Activated CD8-positive, alpha-beta memory T cell treated with anti-CD3 and anti-CD28 coated beads, Interleukin-2, amount 50 U/mL, for 48 hours (primary cell): Measurements from ENCODE around the gene GTF2H2.
"Not testable (repeated sequence)": the region's sequence is repeated elsewhere in the genome, so short reads cannot be mapped to it uniquely, and the experiment has no call there.

Experiments used
- DNase-seq: peaks from one replicate; pipeline ENCODE4 v3.0.0-alpha.2; 2020

The GTF2H2 gene

DNA sequence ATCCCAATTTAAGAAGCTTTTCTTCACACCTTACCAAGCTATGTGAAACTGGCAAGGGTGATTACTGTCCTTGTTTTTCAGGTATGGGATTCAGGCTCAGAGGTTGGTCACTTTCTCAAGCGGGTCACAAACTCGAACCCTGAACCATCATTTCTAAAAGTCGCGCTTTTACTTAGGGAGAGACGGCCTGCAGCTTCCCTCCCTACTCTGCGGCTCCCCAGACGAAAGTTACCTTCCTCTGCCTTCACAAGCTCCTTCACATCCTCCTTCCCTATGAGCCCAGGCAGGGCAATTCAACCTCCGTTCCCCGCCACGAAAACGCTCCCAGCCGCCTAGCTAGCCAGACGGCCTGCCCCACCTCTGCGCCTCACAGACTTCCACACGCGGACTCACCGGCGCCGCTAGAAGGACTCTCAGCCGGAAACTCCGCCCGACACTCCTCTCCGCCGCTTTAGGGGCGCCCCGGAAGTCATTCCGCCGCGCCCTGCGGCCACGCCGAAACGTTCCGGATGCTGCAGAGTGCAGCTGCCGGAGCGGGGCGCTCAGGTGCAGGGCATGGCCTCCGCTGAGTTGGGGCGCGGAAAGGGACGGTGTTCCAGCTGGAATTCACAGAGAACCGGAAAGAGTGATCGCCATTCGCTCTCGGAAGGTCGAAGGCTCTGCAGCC lies at the start of gene GTF2H2:
Gene GTF2H2, minus strand, starts transcription at position 415 of the 667 bp plus-strand sequence. CDS start 4,913 bp downstream, outside the sequence.
- not testable (repeated sequence) for DNase-seq

DNA sequence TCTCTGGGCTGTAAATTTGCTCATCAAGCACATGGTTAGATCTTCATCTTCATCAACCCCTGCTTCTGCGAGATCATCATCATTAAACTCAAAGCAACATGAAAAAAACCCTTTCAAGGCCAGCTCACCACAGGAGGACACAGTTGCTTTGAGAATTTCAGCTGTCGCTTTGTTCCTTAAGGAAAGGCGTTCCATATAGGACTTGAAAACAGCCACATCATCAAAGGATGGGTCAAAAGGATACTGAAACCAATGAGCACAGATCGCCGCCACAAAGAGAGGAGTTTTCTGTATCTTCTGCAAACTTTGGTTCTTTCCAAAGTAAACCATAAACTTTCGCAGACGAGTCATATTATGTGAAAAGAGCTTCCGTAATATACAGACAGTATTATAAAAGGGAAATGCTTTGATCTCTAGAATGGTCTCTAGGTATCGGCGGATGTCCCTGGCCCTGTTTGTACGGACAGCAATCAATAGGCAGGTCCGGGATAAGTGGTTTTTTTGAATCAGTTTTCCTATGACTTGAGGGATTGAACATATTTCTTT lies 42.3 kb upstream of the GTF2H2 start:
- not testable (repeated sequence) for DNase-seq

DNA sequence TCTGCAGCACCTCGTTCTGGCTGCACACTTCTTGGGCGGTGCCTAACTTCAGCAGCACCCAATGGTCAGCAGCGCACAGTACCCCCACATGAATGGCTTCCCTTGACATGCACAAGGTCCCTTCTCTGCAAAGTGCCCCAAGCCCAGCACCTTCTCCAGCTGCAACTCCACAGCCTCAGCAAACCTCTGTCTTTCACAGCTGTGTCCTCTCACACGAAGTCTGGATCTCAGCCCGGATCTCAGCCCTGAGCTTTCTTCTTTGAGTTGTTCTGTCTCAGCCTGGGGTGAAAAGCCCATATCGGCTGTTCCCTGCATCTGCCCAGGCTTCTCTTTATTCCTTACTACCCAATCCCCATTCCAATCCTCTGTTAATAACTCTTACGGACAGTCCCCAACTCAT lies 32.5 kb upstream of the GTF2H2 start:
- DNase-seq: not testable (repeated sequence)

DNA sequence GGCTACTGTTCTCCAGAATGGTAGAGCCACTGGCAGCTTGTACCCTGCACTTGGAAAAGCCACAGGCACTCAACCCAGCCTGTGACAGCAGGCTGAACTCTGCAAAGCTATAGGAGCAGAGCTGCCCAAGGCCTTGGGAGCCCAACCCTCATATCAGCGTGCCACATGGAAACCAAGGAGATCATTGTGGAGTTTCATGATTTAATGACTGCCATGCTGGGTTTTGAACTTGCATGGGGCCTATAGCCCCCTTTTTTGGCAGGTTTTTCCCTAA lies 30.4 kb upstream of the GTF2H2 start:
- not testable (repeated sequence) for DNase-seq

DNA sequence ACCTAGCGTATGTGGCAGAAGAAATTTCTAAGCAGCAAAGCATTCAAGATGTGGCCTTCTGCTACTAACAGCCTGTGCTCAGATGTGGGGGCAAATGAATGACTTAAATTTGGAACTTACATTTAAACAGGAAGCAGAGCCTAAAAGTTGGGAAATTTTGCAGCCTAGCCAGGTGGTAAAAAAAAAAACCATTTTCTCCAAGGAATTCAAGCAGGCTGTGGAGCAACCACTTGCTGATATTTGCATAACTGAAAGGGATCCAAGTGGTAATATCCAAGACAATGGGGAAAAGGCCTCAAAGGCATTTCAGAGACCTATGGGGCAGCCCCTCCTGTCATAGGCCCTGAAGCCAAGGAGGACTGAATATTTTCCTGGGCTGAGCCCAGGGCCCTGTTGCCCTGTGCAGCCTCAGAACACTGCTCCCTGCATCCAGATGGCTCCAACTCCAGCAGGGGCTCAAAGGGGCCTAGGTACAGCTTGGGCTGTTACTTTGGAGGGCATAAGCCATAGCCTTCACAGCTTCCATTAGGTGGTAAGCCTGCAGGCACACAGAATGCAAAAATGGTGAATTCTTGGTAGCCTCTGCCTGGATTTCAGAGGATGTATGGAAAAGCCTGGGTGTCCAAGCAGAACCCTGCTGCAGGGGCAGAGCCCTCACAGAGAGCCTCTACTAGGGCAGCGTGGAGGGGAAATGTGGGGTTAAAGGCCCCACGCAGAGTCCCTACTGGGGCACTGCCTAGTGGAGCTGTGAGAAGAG lies 29.9 kb upstream of the GTF2H2 start:
- DNase-seq: peak; percentile 48

DNA sequence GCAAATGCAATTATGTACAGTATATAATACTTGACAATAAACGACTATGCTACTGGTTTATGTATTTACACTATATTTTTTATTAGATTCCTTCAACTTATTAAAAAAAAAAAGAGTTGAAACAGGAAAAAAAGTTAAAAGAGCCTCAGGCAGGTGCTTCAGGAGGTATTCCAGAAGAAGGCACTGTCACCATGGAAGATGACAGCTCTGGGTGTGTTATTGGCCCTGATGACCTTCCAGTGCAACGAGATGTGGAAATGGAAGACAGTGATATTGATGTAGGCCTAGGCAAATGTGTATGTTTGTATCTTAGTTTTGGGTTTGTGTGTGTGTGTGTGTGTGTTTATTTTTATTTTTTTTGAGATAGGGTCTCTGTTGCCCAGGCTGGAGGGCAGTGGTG lies 22.3 kb upstream of the GTF2H2 start:
- DNase-seq: not testable (repeated sequence)

DNA sequence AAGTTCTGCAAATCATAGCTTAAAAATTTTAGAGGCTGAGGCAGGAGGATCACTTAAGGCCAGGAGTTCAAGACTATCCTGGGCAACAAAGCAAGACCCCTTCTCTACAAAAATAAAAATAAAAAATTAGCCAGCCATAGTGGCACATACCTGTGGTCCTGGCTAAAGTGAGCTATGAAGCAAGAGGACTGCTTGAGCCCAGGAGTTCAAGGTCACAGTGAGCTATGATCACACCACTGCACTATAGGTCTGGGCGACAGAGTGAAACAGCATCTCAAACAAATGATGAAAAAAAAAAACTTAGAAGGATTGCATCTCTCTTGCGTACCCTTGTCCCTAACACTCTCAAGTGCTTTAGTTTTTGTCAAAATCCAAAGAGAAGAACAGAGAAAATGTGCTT lies 21.3 kb upstream of the GTF2H2 start:
- not testable (repeated sequence) for DNase-seq

DNA sequence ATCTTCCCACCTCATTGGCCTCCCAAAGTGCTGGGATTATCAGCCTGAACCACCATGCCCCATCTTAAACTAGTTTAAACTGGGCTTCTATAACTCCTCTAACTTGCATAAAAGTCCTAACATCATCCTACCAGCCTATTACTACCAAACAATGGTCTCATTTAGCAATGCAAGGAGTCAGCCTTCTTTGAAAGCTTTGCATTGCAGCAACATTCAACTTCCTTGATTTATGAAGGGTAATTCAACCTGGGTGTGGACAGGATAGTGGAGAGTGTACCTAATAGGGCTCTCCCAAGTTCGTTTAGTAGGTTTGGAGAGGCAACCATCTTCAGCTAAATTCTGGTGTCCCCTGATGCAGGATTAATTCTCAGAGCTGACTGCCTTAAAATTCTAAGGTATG lies 18.7 kb upstream of the GTF2H2 start:
- DNase-seq: not testable (repeated sequence)

DNA sequence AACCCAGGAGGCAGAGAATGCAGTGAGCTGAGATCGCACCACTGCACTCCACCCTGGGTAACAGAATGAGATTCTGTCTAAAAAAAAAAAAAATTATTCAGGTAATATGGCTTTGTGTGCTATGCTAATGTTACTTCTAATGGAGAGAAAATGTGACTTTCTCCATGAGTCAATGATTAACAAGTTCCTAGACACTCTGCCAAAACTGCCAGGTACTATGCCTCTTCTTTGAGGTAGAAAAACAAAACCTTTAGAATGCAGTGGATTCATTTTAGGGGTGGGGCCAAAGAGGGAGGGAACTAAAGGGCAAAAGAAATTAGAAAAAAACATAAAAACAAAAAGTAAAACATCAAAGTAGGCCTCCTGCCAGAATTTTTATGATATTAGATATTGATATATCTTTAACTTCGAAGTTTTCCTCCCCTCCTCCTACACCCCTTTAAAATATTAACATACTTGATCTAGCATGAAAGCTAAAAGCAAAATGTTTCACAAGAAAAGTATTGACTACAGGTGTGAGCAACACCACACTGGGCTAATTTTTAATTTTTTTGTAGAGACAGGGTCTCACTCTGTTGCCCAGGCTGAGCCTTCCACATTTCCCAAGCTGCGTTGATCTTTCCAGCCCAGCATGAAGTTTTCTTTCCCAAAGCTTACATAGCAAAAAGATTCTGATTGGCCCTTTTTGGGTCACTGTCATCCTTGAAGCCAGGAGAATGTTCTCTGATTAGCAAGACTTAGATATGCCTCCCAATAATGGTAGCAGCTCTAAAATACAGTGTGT lies 17.0 kb upstream of the GTF2H2 start:
- not testable (repeated sequence) for DNase-seq

DNA sequence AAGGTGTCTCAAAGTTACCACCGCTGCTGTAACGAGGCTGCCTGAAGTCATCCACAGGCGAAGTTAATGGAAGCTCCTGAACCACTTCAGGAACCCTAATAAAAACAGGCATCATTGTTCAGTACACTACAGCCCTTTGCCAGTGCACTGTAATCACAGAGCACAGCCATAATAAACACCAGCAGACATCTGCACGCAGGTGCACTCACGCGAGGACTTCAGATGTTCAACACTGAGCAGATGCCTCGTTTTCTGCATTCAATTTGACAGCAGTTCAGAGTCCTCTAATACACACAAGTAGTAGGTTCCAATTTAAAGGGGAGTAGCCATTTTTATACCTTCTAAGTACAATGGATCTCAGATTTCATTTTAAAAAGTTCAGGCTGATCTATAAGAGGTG lies 15.4 kb upstream of the GTF2H2 start:
- not testable (repeated sequence) for DNase-seq

DNA sequence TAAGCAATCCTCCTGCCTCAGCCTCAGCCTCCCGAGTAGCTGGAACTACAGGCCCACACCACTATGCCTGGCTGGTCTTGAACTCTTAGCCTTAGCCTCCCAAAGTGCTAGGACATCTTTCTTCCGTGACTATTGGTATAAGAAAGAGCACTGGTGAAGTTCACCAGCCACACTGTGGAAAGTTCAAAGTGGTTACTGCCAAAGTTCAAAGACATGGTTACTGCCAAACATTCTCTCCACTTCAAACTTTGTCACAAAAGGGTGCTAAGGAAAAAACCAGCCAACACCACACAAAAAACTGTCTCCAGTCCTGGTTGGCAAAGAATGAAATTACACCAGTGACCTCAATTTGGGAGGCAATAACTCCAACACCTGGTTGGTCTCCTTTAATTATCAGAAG lies 14.9 kb upstream of the GTF2H2 start:
- DNase-seq: not testable (repeated sequence)

DNA sequence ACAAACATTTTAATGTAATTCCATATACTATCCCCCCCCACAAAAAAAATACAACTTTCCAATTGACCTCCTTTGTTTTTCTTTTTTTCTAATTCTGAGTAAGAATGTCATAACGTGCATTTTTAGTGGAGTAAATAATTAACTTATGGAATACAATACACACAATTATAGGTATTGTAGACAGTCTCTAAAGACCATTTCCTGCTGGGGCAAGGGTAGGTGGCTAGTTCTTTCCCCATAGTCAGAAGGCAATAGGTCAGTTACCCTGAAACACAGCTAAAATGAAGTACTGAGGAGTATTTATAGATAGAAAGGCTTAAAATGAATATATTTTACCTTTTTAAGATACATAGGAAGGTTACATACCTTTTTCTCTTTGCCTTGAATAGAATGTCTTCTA lies 6.2 kb downstream of the GTF2H2 start:
- DNase-seq: not testable (repeated sequence)

DNA sequence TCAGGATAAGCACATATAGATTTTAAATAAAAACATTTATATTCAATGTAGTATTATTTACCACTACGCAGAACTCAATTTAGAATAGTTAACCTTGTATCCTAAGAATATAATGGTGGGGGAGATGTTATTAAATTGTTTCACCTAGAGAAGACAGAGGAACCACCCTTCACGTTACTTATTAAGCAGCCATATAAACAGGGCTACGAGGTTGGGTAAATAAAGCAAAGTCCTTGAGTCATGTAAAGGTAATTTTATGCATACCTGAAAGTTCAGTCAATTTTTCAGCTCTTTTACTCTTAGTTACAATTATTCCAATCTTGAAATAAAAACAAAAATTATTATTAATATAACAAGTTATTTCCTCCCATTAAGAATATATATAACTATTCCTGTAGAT lies 8.1 kb downstream of the GTF2H2 start:
- DNase-seq: not testable (repeated sequence)

DNA sequence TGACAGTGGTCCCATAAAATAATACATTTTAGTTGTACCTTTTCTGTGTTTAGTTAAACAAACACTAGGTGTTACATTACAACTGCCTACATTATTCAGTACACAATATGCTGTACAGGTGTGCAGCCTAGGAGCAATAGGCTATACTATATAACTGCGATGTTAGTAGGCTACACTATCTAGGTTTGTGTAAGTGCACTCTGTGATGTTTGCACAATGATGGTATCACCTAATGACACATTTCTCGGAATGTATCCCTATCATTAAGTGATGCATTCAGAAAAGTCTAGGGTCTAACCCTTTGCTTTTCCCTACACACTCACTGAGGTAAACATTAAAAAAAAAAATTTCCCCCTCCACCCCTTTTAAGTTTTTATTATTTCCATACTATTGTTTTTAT lies 22.7 kb downstream of the GTF2H2 start:
- not testable (repeated sequence) for DNase-seq

DNA sequence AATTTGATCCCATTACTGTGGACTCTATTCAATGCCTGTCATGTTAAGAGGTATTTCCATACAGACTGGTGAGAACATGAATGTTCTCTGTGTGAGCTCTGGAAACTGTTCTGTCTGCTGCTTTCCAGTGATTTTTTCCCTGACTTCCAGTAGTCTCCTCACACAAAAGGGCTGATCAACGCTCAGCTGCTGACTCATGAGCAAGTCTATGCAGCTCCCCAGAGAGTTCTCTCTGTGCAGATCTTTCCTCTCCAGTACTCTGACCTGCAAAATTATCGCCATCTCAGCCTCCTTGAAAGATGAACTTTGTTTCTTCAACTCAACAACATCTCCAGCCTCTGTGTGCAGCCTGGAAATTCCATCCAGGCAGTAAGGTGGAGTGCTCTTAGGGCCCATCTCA lies 23.3 kb downstream of the GTF2H2 start:
- DNase-seq: not testable (repeated sequence)

DNA sequence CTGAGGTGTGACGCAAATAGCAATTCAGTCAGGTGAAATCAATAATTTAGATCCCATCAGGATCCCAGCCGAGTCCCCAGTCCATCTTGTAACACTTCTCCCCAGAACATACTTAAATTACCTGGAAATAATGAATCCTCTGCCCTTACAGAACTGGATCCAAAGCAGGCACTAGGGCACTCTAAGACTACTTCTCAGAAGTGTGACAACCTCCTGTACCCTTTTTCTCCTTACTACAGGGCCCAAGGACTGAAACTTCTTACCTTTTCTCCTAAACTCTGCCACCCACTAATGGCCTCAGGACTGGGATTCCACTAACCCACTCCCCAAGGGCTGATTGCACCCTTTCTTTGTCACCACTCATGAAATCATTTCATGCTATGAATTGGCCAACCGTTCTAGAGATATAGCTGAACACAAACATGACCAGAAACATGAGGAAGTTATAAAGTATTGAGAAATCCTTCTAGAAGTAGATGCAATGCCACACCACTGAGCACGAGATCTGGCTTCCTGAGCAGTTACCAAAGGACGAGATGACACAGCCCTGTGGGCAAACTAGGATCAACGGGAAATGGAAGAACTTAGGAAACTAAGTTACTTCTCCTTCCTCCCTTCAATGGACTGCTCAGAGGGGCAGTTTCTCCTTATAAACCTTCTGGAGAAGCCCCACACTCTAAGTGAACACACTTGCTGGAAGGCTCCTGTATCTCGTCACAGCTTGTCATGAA lies 36.3 kb downstream of the GTF2H2 start:
- not testable (repeated sequence) for DNase-seq

DNA sequence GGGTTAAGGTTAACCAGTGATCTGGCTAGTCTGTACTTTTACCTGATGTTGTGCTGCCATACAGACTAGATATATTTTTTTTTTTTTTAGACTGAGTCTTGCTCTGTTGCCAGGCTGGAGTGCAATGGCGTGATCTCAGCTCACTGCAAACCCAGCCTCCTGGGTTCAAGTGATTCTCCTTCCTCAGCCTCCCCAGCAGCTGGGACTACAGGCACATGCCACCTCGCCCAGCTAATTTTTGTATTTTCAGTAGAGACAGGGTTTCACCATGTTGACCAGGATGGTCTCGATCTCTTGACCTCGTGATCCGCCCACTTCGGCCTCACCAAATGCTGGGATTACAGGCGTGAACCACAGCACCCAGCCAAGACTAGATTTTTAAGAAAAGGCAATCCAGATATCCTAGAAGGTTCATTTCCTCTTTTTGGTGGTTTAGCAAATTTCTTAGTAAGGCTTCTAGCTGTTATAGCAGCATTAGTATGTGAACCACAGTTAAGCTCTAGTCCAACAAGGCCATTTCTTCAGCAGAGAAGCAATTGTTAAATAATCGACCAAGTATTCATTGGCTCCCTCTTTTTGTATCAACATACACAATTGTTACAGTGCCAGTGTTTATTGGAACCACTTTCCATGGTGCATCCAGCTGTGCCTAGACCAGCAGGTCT lies 42.1 kb downstream of the GTF2H2 start, which contains the start of gene NAIP:
Gene NAIP, minus strand, starts transcription at position 51 of the 665 bp plus-strand sequence. CDS start 12,424 bp downstream, outside the sequence.
- not testable (repeated sequence) for DNase-seq

DNA sequence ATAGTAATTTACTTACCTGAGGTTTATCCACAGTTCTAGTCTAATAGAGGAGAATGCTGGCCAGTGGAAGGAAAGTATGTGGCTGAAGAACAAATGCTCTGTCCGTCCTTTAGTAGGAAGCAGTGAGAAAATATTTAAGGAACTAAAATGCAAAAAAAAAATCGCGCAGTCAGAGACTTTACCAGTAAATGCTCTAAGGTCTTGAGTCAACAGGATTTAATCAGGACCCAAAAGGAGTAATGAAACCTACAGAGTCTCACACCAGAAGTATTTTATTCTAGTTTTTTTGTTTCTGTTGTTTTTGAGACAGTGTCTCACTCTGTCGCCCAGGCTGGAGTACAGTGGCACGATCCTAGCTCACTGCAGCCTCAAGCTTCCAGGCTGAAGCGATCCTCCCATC lies 46.8 kb downstream of the GTF2H2 start:
- DNase-seq: not testable (repeated sequence)

DNA sequence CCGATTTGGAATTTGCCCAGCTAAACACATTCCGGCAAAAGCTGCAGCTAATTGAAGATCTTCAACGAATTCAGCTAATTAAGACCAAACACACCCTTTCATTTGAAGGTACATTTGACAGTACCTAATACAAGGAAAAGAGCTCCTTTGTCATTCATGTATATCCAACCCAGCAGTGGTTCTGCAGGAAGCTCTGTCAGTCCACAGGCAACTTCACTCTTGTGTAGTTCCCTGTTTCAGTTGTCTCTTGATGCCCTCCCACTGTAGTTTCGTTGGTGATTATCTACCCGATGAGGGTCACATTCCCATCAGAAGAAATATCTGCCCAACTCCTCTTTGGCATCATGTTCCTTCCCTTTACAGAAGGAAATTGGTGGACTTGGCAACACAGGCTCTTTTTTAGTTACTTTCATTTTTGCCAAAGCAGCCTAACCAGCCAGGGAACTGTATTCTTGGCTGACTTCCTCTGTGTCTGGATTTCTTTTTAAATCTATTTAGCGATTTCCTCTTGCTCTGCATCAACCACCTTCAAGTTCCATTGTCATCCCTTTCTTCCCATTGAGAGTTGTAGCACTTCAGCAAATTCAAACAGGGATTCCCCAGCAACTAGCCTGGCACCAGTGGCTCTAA lies 49.0 kb downstream of the GTF2H2 start:
- not testable (repeated sequence) for DNase-seq

DNA sequence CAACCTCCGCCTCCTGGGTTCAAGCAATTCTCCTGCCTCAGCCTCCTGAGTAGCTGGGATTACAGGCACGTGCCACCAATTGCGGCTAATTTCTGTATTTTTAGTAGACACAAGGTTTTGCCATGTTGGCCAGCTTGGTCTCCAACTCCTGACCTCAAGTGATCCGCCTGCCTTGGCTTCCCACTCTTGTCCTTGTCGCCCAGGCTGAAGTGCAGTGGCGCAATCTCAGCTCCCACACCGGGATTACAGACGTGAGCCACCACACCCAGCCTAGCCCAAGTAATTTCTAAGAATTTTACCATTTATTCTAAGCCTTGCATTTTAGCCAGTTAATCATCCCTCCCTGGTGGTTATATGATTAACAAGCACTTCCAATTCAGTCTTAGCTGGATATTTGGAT lies 53.3 kb downstream of the GTF2H2 start:
- DNase-seq: no peak

DNA sequence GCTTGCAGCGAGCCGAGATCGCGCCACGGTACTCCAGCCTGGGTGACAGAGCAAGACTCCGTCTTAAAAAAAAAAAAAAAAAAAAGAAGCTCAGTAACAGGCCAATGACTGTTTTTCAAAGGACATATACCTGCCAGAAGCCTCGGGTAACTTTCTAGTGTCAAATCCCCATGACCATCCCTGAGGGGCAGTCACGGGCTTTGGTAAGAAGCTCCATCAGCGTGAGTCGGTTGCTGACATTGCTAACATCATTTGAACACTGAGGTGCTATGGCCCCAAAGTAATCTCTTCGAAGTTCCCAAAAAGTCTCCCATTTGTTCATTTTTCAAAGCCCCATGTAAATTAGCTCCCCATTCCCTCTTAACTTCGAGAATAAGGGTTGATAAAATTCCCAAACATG lies 53.9 kb downstream of the GTF2H2 start:
- no peak for DNase-seq
